ENCODE measurements around the gene CDH19.

The CDH19 gene

GRCh38 chr18:66513996-66514395, 89.9 kb downstream of the CDH19 start:
- Histone ChIP-seq H3K36me3 (ENCODE audit: low read length) (no peaks in the 10 kb centered on the region), H2AFZ (ENCODE audit: low read depth, low read length, severe bottlenecking) (no peak overlapping the region), H3K4me3 (ENCODE audit: insufficient read depth, low read length, poor library complexity, severe bottlenecking) (no peak overlapping the region)

GRCh38 chr18:66511792-66512191, 92.1 kb downstream of the CDH19 start:
- H3K79me2 ChIP-seq (ENCODE audit: insufficient read depth, low read length) = no peaks in the 10 kb centered on the region
- no peaks in the 10 kb centered on the region for H3K27me3 ChIP-seq (ENCODE audit: low read length)
- no peak overlapping the region for H3K4me3 ChIP-seq (ENCODE audit: insufficient read depth, low read length, poor library complexity, severe bottlenecking)
- H3K27ac ChIP-seq (ENCODE audit: low read depth, low read length) = no peak overlapping the region
- no peak overlapping the region for H3K4me2 ChIP-seq (ENCODE audit: low read depth, low read length, poor library complexity, severe bottlenecking)
- no peak overlapping the region for H3K9ac ChIP-seq (ENCODE audit: low read length)
- H3K9me2 ChIP-seq (replicated peaks; ENCODE audit: insufficient read depth, low read length) = no peaks in the 10 kb centered on the region
- H2AFZ ChIP-seq (ENCODE audit: low read depth, low read length, severe bottlenecking) = no peak overlapping the region
- no peaks in the 10 kb centered on the region for H4K20me1 ChIP-seq (ENCODE audit: low read depth, low read length)
- no peaks in the 10 kb centered on the region for H3F3A ChIP-seq (ENCODE audit: insufficient read depth)
- no peaks in the 10 kb centered on the region for H3K9me3 ChIP-seq (ENCODE audit: insufficient read depth, low read length)
- TF ChIP-seq CTCF (IDR thresholded peaks at IDR 0.05; ENCODE audit: insufficient read depth, low read length, poor library complexity, severe bottlenecking) (no peak), EZH2phosphoT487 (conservative IDR thresholded peaks at IDR 0.05; ENCODE audit: low read length) (no peak)
- H3K36me3 ChIP-seq (ENCODE audit: low read length) = no peaks in the 10 kb centered on the region

More at GRCh38 chr18:66513996-66514395, 89.9 kb downstream of the CDH19 start:
- TF ChIP-seq EZH2phosphoT487 (conservative IDR thresholded peaks at IDR 0.05; ENCODE audit: low read length) = no peak
- no peak for TF ChIP-seq CTCF (IDR thresholded peaks at IDR 0.05; ENCODE audit: insufficient read depth, low read length, poor library complexity, severe bottlenecking)
- Histone ChIP-seq H3K4me2 (ENCODE audit: low read depth, low read length, poor library complexity, severe bottlenecking) (no peak overlapping the region), H4K20me1 (ENCODE audit: low read depth, low read length) (no peaks in the 10 kb centered on the region), H3K9me2 (replicated peaks; ENCODE audit: insufficient read depth, low read length) (no peaks in the 10 kb centered on the region), H3K9ac (ENCODE audit: low read length) (no peak overlapping the region), H3K27me3 (ENCODE audit: low read length) (no peaks in the 10 kb centered on the region), H3K9me3 (ENCODE audit: insufficient read depth, low read length) (no peaks in the 10 kb centered on the region), H3F3A (ENCODE audit: insufficient read depth) (no peaks in the 10 kb centered on the region), H3K79me2 (ENCODE audit: insufficient read depth, low read length) (no peaks in the 10 kb centered on the region), H3K27ac (ENCODE audit: low read depth, low read length) (no peak overlapping the region)

DNA sequence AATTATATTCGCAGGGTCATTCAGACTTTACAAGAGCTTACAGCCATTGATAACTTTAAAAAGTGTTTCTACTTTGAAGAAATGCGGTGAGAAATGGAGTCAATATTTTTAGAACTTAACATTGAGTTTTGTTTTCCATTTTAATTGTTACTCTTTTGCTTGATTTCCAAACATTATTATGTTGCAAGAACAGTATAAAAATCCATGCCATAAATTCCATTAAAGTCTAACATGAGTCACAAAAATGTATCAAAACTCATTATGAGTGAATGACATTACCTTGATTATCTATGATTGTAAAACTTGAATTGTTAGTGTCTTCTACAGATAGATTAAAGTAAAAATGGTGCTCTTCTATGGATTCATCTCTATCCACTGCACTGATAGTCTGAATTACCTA, 92.6 kb downstream of the CDH19 start:
- H3K9ac ChIP-seq (ENCODE audit: low read length) = no peak overlapping the region
- no peak overlapping the region for H3K4me3 ChIP-seq (ENCODE audit: insufficient read depth, low read length, poor library complexity, severe bottlenecking)
- H3K9me3 ChIP-seq (ENCODE audit: insufficient read depth, low read length) = no peaks in the 10 kb centered on the region
- no peaks in the 10 kb centered on the region for H3K79me2 ChIP-seq (ENCODE audit: insufficient read depth, low read length)
- H2AFZ ChIP-seq (ENCODE audit: low read depth, low read length, severe bottlenecking) = no peak overlapping the region
- no peak overlapping the region for H3K4me2 ChIP-seq (ENCODE audit: low read depth, low read length, poor library complexity, severe bottlenecking)
- TF ChIP-seq EZH2phosphoT487 (conservative IDR thresholded peaks at IDR 0.05; ENCODE audit: low read length) (no peak), CTCF (IDR thresholded peaks at IDR 0.05; ENCODE audit: insufficient read depth, low read length, poor library complexity, severe bottlenecking) (no peak)
- H3K27me3 ChIP-seq (ENCODE audit: low read length) = no peaks in the 10 kb centered on the region
- no peaks in the 10 kb centered on the region for H4K20me1 ChIP-seq (ENCODE audit: low read depth, low read length)
- H3F3A ChIP-seq (ENCODE audit: insufficient read depth) = no peaks in the 10 kb centered on the region
- H3K9me2 ChIP-seq (replicated peaks; ENCODE audit: insufficient read depth, low read length) = no peaks in the 10 kb centered on the region
- no peaks in the 10 kb centered on the region for H3K36me3 ChIP-seq (ENCODE audit: low read length)
- no peak overlapping the region for H3K27ac ChIP-seq (ENCODE audit: low read depth, low read length)

All from SU-DHL-6 (cell line).